Bronchial epithelial cell (primary cell): ENCODE measurements around the gene PGM2L1. TPM values are rescaled to one million over a fixed set of nuclear protein-coding genes. Genes with fewer than 3 reads are reported as not detected.
"Not testable (repeated sequence)": the region's sequence is repeated elsewhere in the genome, so short reads cannot be mapped to it uniquely, and the experiment has no call there.

Source experiments
- DNase-seq: peaks from one replicate; pipeline ENCODE4 v3.0.0-alpha.2; 2010; ENCODE audit warnings: low read depth
- FAIRE-seq: peaks from 2 replicates; lab custom pipeline; 2011; peaks lifted over from hg19 to GRCh38; lab: Jason Lieb, UNC
- H3K27me3 ChIP-seq: 2 replicates; pipeline ENCODE4 v1.5.1; 2011; ENCODE audit warnings: low read length; ENCODE audit not compliant: control insufficient read depth, insufficient read depth
- H3K36me3 ChIP-seq: 2 replicates; pipeline ENCODE4 v1.5.1; 2011; ENCODE audit warnings: low read length; ENCODE audit not compliant: control insufficient read depth, insufficient read depth
- H3K4me3 ChIP-seq: 2 replicates; pipeline ENCODE4 v1.5.1; 2011; ENCODE audit warnings: mild to moderate bottlenecking, low read depth, low read length, control low read depth
- CTCF ChIP-seq: IDR thresholded peaks from 2 replicates; pipeline ENCODE4 v1.5.1; 2011; ENCODE audit warnings: mild to moderate bottlenecking, moderate library complexity, low read length, control low read depth, inconsistent platforms; ENCODE audit not compliant: insufficient read depth, severe bottlenecking
- total RNA-seq: library from RNA; depleted of rRNA; stranded (reverse); fragments of >200 nt; gene quantifications from 2 replicates; pipeline ENCODE4 v1.2.1, GENCODE V29; 2014

Gene PGM2L1
- total RNA-seq, 1 donor from 2014 or later = 1.1 TPM

- H3K4me3 ChIP-seq = no peak overlapping the region
- FAIRE-seq (no peak), DNase-seq (no peak)
- no peaks in the 10 kb centered on the region for H3K36me3 ChIP-seq
- TF ChIP-seq CTCF = no peak
- H3K27me3 ChIP-seq = no peaks in the 10 kb centered on the region
Measured at GRCh38 chr11:74339619-74340018, 58.6 kb downstream of the PGM2L1 start.

GRCh38 chr11:74338963-74339362, 59.3 kb downstream of the PGM2L1 start:
- Histone ChIP-seq H3K36me3 (no peaks in the 10 kb centered on the region), H3K27me3 (no peaks in the 10 kb centered on the region), H3K4me3 (no peak overlapping the region)
- TF ChIP-seq CTCF = no peak
- DNase-seq (no peak), FAIRE-seq (no peak)

- Histone ChIP-seq H3K4me3 (no peak overlapping the region), H3K27me3 (no peaks in the 10 kb centered on the region), H3K36me3 (no peaks in the 10 kb centered on the region)
- DNase-seq = no peak
- FAIRE-seq = no peak
- TF ChIP-seq CTCF = no peak
Measured at GRCh38 chr11:74333193-74333592, 65.0 kb downstream of the PGM2L1 start.

GRCh38 chr11:74332291-74332690, 65.9 kb downstream of the PGM2L1 start:
- TF ChIP-seq CTCF = no peak
- Histone ChIP-seq H3K4me3 (no peak overlapping the region), H3K27me3 (no peaks in the 10 kb centered on the region), H3K36me3 (no peaks in the 10 kb centered on the region)
- no peak for FAIRE-seq
- no peak for DNase-seq

- H3K27me3 ChIP-seq, H3K36me3 ChIP-seq, FAIRE-seq, DNase-seq, H3K4me3 ChIP-seq: not testable (repeated sequence)
Measured at GRCh38 chr11:74331000-74331399, 67.2 kb downstream of the PGM2L1 start.

GRCh38 chr11:74330075-74330858, 68.0 kb downstream of the PGM2L1 start:
- H3K36me3 ChIP-seq = no peaks in the 10 kb centered on the region
- FAIRE-seq (no peak), DNase-seq (peak; percentile 80)
- no peaks in the 10 kb centered on the region for H3K27me3 ChIP-seq
- TF ChIP-seq CTCF = no peak
- H3K4me3 ChIP-seq = no peak overlapping the region
